IMR-90 (cell line): ENCODE measurements around the gene ERCC8. TPM values are rescaled to one million over a fixed set of nuclear protein-coding genes. Genes with fewer than 3 reads are reported as not detected.

Experiments used
- ATAC-seq: fragments of 200-7000 bp; cut with Tn5 transposase; 2 replicates; pipeline ENCODE4 v1.9.1; 2020; ENCODE audit warnings: low read depth, mild to moderate bottlenecking, moderate library complexity
- BruUV-seq: library from RNA; stranded (reverse); fragments of 400-500 nt; replicated peaks from 2 replicates; lab custom pipeline; 2021; lab: Mats Ljungman, UMichigan
- CTCF ChIA-PET: fragments of 300-600 bp; formaldehyde crosslinking; extraction: SDS; loops from one replicate; lab custom pipeline; 2021; ENCODE audit warnings: antibody characterized with exemption; lab: Yijun Ruan, JAX
- POLR2A ChIA-PET: fragments of 300-600 bp; sonication (Branson Sonifier 250); formaldehyde crosslinking; loops from one replicate; lab custom pipeline; 2022; ENCODE audit warnings: antibody characterized with exemption; ENCODE audit not compliant: unreplicated experiment; lab: Charles Lee
- DNase-seq: peaks from one replicate; pipeline ENCODE4 v3.0.0; 2013
- H2AFZ ChIP-seq: replicated peaks from 2 replicates; pipeline ENCODE3; 2013; ENCODE audit warnings: low read length, mild to moderate bottlenecking; ENCODE audit not compliant: poor library complexity
- H2AK5ac ChIP-seq: 2 replicates; pipeline ENCODE4 v1.6.1; 2013; ENCODE audit warnings: low read depth, low read length, inconsistent platforms
- H2AK9ac ChIP-seq: replicated peaks from 2 replicates; pipeline ENCODE3; 2013; ENCODE audit warnings: mild to moderate bottlenecking, low read depth, low read length, moderate library complexity; ENCODE audit not compliant: poor library complexity
- H2BK120ac ChIP-seq: 2 replicates; pipeline ENCODE4 v1.6.1; 2013; ENCODE audit warnings: low read depth, low read length, inconsistent platforms
- H2BK15ac ChIP-seq: 3 replicates; pipeline ENCODE4 v1.6.1; 2013; ENCODE audit warnings: low read depth, low read length, inconsistent platforms
- H2BK20ac ChIP-seq: 2 replicates; pipeline ENCODE4 v1.6.1; 2013; ENCODE audit warnings: low read depth, mild to moderate bottlenecking, inconsistent platforms, low read length, moderate library complexity
- H2BK5ac ChIP-seq: 2 replicates; pipeline ENCODE4 v1.6.1; 2013; ENCODE audit warnings: mild to moderate bottlenecking, low read depth, low read length, inconsistent platforms; ENCODE audit not compliant: poor library complexity, severe bottlenecking
- H3K14ac ChIP-seq: replicated peaks from 2 replicates; pipeline ENCODE4 v1.6.1; 2013; ENCODE audit warnings: low read depth, low read length, inconsistent platforms
- H3K18ac ChIP-seq: 2 replicates; pipeline ENCODE4 v1.6.1; 2013; ENCODE audit warnings: low read depth, low read length, control low read depth
- H3K23ac ChIP-seq: 2 replicates; pipeline ENCODE4 v1.6.1; 2013; ENCODE audit warnings: low read depth, low read length, inconsistent platforms
- H3K27ac ChIP-seq: 2 replicates; pipeline ENCODE4 v1.5.1; 2013; ENCODE audit warnings: mild to moderate bottlenecking, control low read depth, low read length; ENCODE audit not compliant: insufficient read depth
- H3K27me3 ChIP-seq: 2 replicates; pipeline ENCODE4 v1.6.1; 2013; ENCODE audit warnings: low read length; ENCODE audit not compliant: control insufficient read depth, insufficient read depth
- H3K36me3 ChIP-seq: 2 replicates; pipeline ENCODE4 v1.6.1; 2013; ENCODE audit warnings: low read length, mixed read lengths; ENCODE audit not compliant: control insufficient read depth, insufficient read depth
- H3K4ac ChIP-seq: 2 replicates; pipeline ENCODE4 v1.6.1; 2013; ENCODE audit warnings: low read depth, low read length, inconsistent platforms
- H3K4me1 ChIP-seq: 2 replicates; pipeline ENCODE4 v1.6.1; 2013; ENCODE audit warnings: low read length, mixed read lengths; ENCODE audit not compliant: control insufficient read depth, insufficient read depth
- H3K4me2 ChIP-seq: 2 replicates; pipeline ENCODE4 v1.6.1; 2013; ENCODE audit warnings: low read depth, mild to moderate bottlenecking, control low read depth, low read length, moderate library complexity
- H3K4me3 ChIP-seq: 2 replicates; pipeline ENCODE4 v1.5.1; 2013; ENCODE audit warnings: low read depth, mild to moderate bottlenecking, control low read depth, low read length, moderate library complexity; ENCODE audit not compliant: insufficient read depth
- H3K56ac ChIP-seq: 2 replicates; pipeline ENCODE4 v1.6.1; 2013; ENCODE audit warnings: low read length, inconsistent platforms; ENCODE audit not compliant: insufficient read depth; ENCODE audit errors: extremely low read depth
- H3K79me1 ChIP-seq, 2 experiments: 2 replicates each; pipeline ENCODE4 v1.6.1; 2013; ENCODE audit warnings: low read length in 2 of 2, inconsistent platforms in 1 of 2, low read depth in 1 of 2
- H3K9ac ChIP-seq: 2 replicates; pipeline ENCODE4 v1.6.1; 2013; ENCODE audit warnings: low read depth, low read length, control low read depth
- H3K9me1 ChIP-seq: 2 replicates; pipeline ENCODE4 v1.6.1; 2013; ENCODE audit warnings: low read length, inconsistent platforms; ENCODE audit not compliant: insufficient read depth
- H3K9me3 ChIP-seq: 2 replicates; pipeline ENCODE4 v1.6.1; 2013; ENCODE audit warnings: low read length; ENCODE audit not compliant: control insufficient read depth, insufficient read depth
- H4K20me1 ChIP-seq: 2 replicates; pipeline ENCODE4 v1.6.1; 2013; ENCODE audit warnings: low read length, inconsistent platforms; ENCODE audit not compliant: insufficient read depth
- H4K5ac ChIP-seq: 2 replicates; pipeline ENCODE4 v1.6.1; 2013; ENCODE audit warnings: mild to moderate bottlenecking, low read depth, low read length, control low read depth
- H4K8ac ChIP-seq, 2 experiments: 2 replicates each; pipeline ENCODE4 v1.6.1; 2013; ENCODE audit warnings: low read depth in 2 of 2, low read length in 2 of 2, control low read depth in 1 of 2, inconsistent platforms in 1 of 2
- H4K91ac ChIP-seq: 2 replicates; pipeline ENCODE4 v1.6.1; 2013; ENCODE audit warnings: low read depth, low read length, inconsistent platforms; ENCODE audit not compliant: insufficient read depth
- ELK1 ChIP-seq: fragments of 150-350 bp; IDR thresholded peaks from 2 replicates; pipeline ENCODE4 v1.6.1; 2016; ENCODE audit warnings: low read depth, mild to moderate bottlenecking, low read length, moderate library complexity, borderline replicate concordance
- FOS ChIP-seq: fragments of 150-350 bp; IDR thresholded peaks from 2 replicates; pipeline ENCODE4 v1.6.1; 2016; ENCODE audit warnings: low read depth, low read length
- WGBS, 2 experiments: methylation state at CpG; one replicate each; pipeline versions ENCODE4 v1.1.5 to v1.1.7; 2013; ENCODE audit warnings: missing lambda C conversion rate in 2 of 2; ENCODE audit not compliant: insufficient read length in 1 of 2; ENCODE audit errors: extremely low coverage in 2 of 2; 5-methylcytosine and 5-hydroxymethylcytosine counted together
- dilution Hi-C: fragments of 300-500 bp; cut with HindIII; formaldehyde crosslinking; loops from one replicate; pipeline ENCODE4 v1.14.3; 2018; ENCODE audit warnings: low sequenced_read_pairs; ENCODE audit not compliant: unreplicated experiment
- in situ Hi-C: fragments of 300-500 bp; cut with MboI; formaldehyde crosslinking; loops from 3 replicates; pipeline ENCODE4 v1.14.3; 2019; ENCODE audit warnings: low sequenced_read_pairs, inconsistent platforms, mixed read lengths
- intact Hi-C: fragments of 100-400 bp; cut with micrococcal nuclease; formaldehyde crosslinking; loops from 2 replicates; pipeline ENCODE4 v1.10.0; 2022
- polyA plus RNA-seq, 3 experiments: library from polyadenylated mRNA; depleted of rRNA; stranded (reverse); fragments of >200 nt; gene quantifications; 2 replicates each; pipeline ENCODE4 v1.2.3, GENCODE V29; 2012; ENCODE audit warnings: low replicate concordance in 1 of 3
- total RNA-seq: library from RNA; depleted of rRNA; stranded (reverse); fragments of >200 nt; gene quantifications from 2 replicates; pipeline ENCODE4 v1.2.3, GENCODE V29; 2012

Gene ERCC8
- total and polyA plus RNA-seq, 2 of the 4 experiments (the other 2 are of a cell fraction) = 12.6 to 29.2 TPM

GRCh38 chr5:60896991-60897390 is 47.9 kb downstream of the ERCC8 start:
- no peak for TF ChIP-seq FOS
- TF ChIP-seq ELK1 = no peak
- Histone ChIP-seq H3K9me1 (no peaks in the 10 kb centered on the region), H2AFZ (no peak overlapping the region), H3K4me3 (no peak overlapping the region), H4K91ac (no peak overlapping the region), H3K14ac (no peak overlapping the region), H2BK5ac (no peak overlapping the region), H3K9ac (no peak overlapping the region), H4K20me1 (no peaks in the 10 kb centered on the region), H2AK5ac (no peak overlapping the region), H4K5ac (no peak overlapping the region), H2BK20ac (no peak overlapping the region), H3K9me3 (no peaks in the 10 kb centered on the region), H3K23ac (no peak overlapping the region), H3K56ac (no peak overlapping the region), H3K27ac (no peak overlapping the region), H2AK9ac (no peak overlapping the region), H2BK120ac (no peak overlapping the region), H3K4me1 (no peaks in the 10 kb centered on the region), H2BK15ac (no peak overlapping the region), H3K79me1 (no peaks in the 10 kb centered on the region), H3K27me3 (no peaks in the 10 kb centered on the region), H3K18ac (no peak overlapping the region), H3K36me3 (0 out of 2 replicates have a peak, but pooled peaks cover 3% of the 10 kb centered on the region), H3K4ac (no peak overlapping the region), H3K4me2 (no peak overlapping the region), H4K8ac (no peak overlapping the region)
- ChIA-PET CTCF (no interaction called here), POLR2A (interaction anchor here (0.5 kb wide), 1 partner anchor 1884 kb away, joined by 6 read pairs; no protein-coding TSS in a partner anchor)
- DNase-seq (no peak), ATAC-seq (no peak)
- in situ Hi-C loops (no loop called here), dilution Hi-C loops (no loop called here), intact Hi-C loops (no loop called here)
- no TSS peak for BruUV-seq
- 100% methylated on average over 1 of the region's 4 CpGs; no CpG with 5 or more reads in 1 of the 2 experiments for WGBS, 2 experiments
